Keratinocyte (primary cell): ENCODE data around the gene USE1. TPM values are rescaled to one million over a fixed set of nuclear protein-coding genes. Genes with fewer than 3 reads are reported as not detected.

Experiments
- DNase-seq: peaks from one replicate; pipeline ENCODE4 v3.0.0-alpha.2; 2011; ENCODE audit warnings: low read depth, missing footprints, low spot score
- FAIRE-seq: peaks from 2 replicates; lab custom pipeline; 2011; peaks lifted over from hg19 to GRCh38; lab: Jason Lieb, UNC
- H2AFZ ChIP-seq: 2 replicates; pipeline ENCODE4 v1.6.0; 2012; ENCODE audit warnings: low read length, control low read depth, inconsistent platforms; ENCODE audit not compliant: control insufficient read depth
- H3K27ac ChIP-seq: 2 replicates; pipeline ENCODE4 v1.5.1; 2011; ENCODE audit warnings: low read length; ENCODE audit not compliant: control insufficient read depth, insufficient read depth
- H3K27me3 ChIP-seq: 3 replicates; pipeline ENCODE4 v1.6.0; 2011; ENCODE audit warnings: low read length; ENCODE audit not compliant: control insufficient read depth, insufficient read depth; ENCODE audit errors: extremely low read depth
- H3K36me3 ChIP-seq, 2 experiments: 2 replicates in 1 of 2; 3 replicates in 1 of 2; pipeline ENCODE4 v1.5.1; 2011; ENCODE audit warnings: low read length in 2 of 2, mild to moderate bottlenecking in 1 of 2; ENCODE audit not compliant: control insufficient read depth in 2 of 2, insufficient read depth in 2 of 2; ENCODE audit errors: extremely low read depth in 1 of 2
- H3K4me1 ChIP-seq: 3 replicates; pipeline ENCODE4 v1.5.1; 2011; ENCODE audit warnings: low read length; ENCODE audit not compliant: control insufficient read depth, insufficient read depth; ENCODE audit errors: extremely low read depth
- H3K4me2 ChIP-seq: 3 replicates; pipeline ENCODE4 v1.6.0; 2011; ENCODE audit warnings: low read depth, low read length; ENCODE audit not compliant: control insufficient read depth, insufficient read depth; ENCODE audit errors: extremely low read depth
- H3K4me3 ChIP-seq, 3 experiments: fragments of 200-600 bp in 1 of 3; sonication (generic) in 1 of 3; 2 replicates in 2 of 3; 3 replicates in 1 of 3; pipeline ENCODE4 v1.5.1; 2011 to 2016; ENCODE audit warnings: low read length in 3 of 3, mild to moderate bottlenecking in 3 of 3, control low read depth in 2 of 3, inconsistent platforms in 1 of 3, low read depth in 1 of 3, mixed read lengths in 1 of 3, mixed run types in 1 of 3, moderate library complexity in 1 of 3; ENCODE audit not compliant: control insufficient read depth in 2 of 3, insufficient read depth in 2 of 3; ENCODE audit errors: extremely low read depth in 1 of 3
- H3K79me2 ChIP-seq: 2 replicates; pipeline ENCODE4 v1.6.0; 2012; ENCODE audit warnings: low read length; ENCODE audit not compliant: control insufficient read depth, insufficient read depth
- H3K9ac ChIP-seq: 3 replicates; pipeline ENCODE4 v1.6.0; 2011; ENCODE audit warnings: low read length; ENCODE audit not compliant: control insufficient read depth, insufficient read depth; ENCODE audit errors: extremely low read depth
- H3K9me1 ChIP-seq: 3 replicates; pipeline ENCODE4 v1.6.0; 2011; ENCODE audit warnings: low read length; ENCODE audit not compliant: control insufficient read depth, insufficient read depth; ENCODE audit errors: extremely low read depth
- H3K9me3 ChIP-seq: 2 replicates; pipeline ENCODE4 v1.5.1; 2012; ENCODE audit warnings: low read depth, low read length; ENCODE audit not compliant: control insufficient read depth
- H4K20me1 ChIP-seq: 3 replicates; pipeline ENCODE4 v1.6.0; 2011; ENCODE audit warnings: low read length; ENCODE audit not compliant: control insufficient read depth, insufficient read depth; ENCODE audit errors: extremely low read depth
- EZH2 ChIP-seq: IDR thresholded peaks from one replicate; pipeline ENCODE4 v1.6.1; 2012; ENCODE audit warnings: inconsistent platforms, mild to moderate bottlenecking, low read length, moderate library complexity
- dilution Hi-C: fragments of 300-500 bp; cut with MboI; formaldehyde crosslinking; loops from one replicate; pipeline ENCODE4 v1.7.0; 2020; ENCODE audit warnings: low sequenced_read_pairs; ENCODE audit not compliant: extremely low pct_ligation_motif_present
- polyA plus RNA-seq, 5 experiments: library from polyadenylated mRNA; depleted of rRNA in 3 of 5; stranded (reverse) in 3 of 5; stranded (forward) in 1 of 5; unstranded in 1 of 5; fragments of >200 nt; gene quantifications; 1 replicate in 1 of 5; 2 replicates in 3 of 5; 3 replicates in 1 of 5; pipeline versions ENCODE4 v1.2.1 to v1.2.3, GENCODE V29; 2011 to 2012; ENCODE audit warnings: missing spikeins in 2 of 5, low read depth in 1 of 5, low replicate concordance in 1 of 5
- TF ChIP-seq, protein P1 (sequence below), 3 experiments: IDR thresholded peaks in 1 of 3; conservative IDR thresholded peaks in 1 of 3; optimal IDR thresholded peaks in 1 of 3; 2 replicates in 2 of 3; 3 replicates in 1 of 3; pipeline versions ENCODE3 to v1.5.1; 2011; ENCODE audit warnings: low read length in 3 of 3, mild to moderate bottlenecking in 3 of 3, moderate library complexity in 2 of 3, control low read depth in 1 of 3, inconsistent platforms in 1 of 3; ENCODE audit not compliant: insufficient read depth in 2 of 3; ENCODE audit errors: extremely low read depth in 1 of 3

The USE1 gene
- polyA plus RNA-seq, 1 donor (not counting 4 experiments of a cell fraction or from before 2014, with no cell fraction given), result 18.0 TPM

DNA sequence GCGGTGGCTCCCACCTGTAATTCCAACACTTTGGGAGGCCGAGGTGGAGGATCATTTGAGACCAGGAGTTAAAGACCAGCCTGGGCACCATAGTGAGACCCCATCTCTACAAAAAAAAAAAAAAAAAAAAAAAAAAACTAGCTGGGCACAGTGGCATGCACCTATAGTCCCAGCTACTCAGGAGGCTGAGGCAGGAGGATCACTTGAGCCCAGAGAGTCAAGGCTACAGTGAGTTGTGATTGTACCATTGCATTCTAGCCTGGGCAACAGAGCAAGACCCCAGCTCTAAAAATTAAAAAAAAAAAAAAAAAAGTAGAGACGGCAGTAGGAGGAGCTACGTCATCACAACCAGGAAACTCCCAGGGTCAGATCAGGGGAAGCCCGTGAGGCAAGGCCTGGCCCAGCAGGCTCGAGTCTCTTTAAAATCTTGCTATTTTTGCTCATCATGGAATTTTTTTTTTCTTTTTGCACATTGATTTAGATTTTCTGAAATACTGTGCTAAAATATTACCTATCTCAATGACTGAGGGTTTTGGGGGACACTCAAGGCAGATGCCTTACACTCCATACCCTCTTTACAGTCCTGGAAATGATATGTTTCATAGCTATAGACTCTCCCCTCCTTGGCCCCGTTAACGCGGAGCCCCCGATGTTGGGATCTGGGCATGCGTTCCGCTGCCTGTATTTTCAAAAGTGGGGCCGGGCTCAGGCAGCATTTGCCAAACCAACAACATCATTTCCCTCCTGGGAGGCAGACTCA is 44.4 kb upstream of the USE1 start:
- no peak for DNase-seq
- FAIRE-seq, result no peak

DNA sequence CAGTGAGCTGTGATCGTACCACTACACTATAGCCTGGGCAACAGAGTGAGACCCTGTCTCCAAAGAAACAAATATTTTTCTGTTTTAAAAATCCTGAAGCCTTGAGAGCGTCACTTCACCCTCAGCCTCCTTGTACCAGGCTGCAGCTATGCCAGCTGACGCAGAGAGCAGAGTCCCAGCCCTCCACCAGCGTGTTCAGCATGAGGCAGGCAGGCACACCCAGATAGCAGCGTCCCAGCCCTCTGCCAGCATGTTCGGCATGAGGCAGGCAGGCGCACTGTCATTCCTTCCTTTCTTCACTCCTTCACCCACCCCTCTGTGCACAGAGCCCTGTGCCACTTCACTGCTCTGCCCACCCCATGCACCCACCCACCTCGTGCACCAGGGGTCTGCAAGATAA is 43.3 kb upstream of the USE1 start:
- no peak for FAIRE-seq
- dilution Hi-C loops, result no loop called here

More for the DNA sequence above, 44.4 kb upstream of the USE1 start:
- H3K4me2 ChIP-seq, result no peak overlapping the region
- no peak for TF ChIP-seq EZH2
- TF ChIP-seq, protein P1, sequence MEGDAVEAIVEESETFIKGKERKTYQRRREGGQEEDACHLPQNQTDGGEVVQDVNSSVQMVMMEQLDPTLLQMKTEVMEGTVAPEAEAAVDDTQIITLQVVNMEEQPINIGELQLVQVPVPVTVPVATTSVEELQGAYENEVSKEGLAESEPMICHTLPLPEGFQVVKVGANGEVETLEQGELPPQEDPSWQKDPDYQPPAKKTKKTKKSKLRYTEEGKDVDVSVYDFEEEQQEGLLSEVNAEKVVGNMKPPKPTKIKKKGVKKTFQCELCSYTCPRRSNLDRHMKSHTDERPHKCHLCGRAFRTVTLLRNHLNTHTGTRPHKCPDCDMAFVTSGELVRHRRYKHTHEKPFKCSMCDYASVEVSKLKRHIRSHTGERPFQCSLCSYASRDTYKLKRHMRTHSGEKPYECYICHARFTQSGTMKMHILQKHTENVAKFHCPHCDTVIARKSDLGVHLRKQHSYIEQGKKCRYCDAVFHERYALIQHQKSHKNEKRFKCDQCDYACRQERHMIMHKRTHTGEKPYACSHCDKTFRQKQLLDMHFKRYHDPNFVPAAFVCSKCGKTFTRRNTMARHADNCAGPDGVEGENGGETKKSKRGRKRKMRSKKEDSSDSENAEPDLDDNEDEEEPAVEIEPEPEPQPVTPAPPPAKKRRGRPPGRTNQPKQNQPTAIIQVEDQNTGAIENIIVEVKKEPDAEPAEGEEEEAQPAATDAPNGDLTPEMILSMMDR (optimal IDR thresholded peaks at IDR 0.05 in 1 of 3, IDR thresholded peaks at IDR 0.05 in 1 of 3, conservative IDR thresholded peaks at IDR 0.05 in 1 of 3; ENCODE audit: extremely low read depth in 1 of 3, insufficient read depth in 2 of 3, low read length in 3 of 3), result no peak
- peaks cover 25 to 33% of the 10 kb centered on the region in 2 experiments for H3K36me3 ChIP-seq
- dilution Hi-C loops, result no loop called here
- H3K9me3 ChIP-seq, result no peaks in the 10 kb centered on the region
- H3K27me3 ChIP-seq, result no peaks in the 10 kb centered on the region
- H3K9me1 ChIP-seq, result no peaks in the 10 kb centered on the region
- H3K4me1 ChIP-seq, result peaks cover 3% of the 10 kb centered on the region
- H2AFZ ChIP-seq, result no peak overlapping the region
- H3K79me2 ChIP-seq, result no peaks in the 10 kb centered on the region
- H3K27ac ChIP-seq, result no peak overlapping the region
- H3K4me3 ChIP-seq, result no peak overlapping the region
- H4K20me1 ChIP-seq, result no peaks in the 10 kb centered on the region
- no peak overlapping the region for H3K9ac ChIP-seq

More for the DNA sequence above, 43.3 kb upstream of the USE1 start:
- Histone ChIP-seq H4K20me1 (no peaks in the 10 kb centered on the region), H3K4me2 (no peak overlapping the region), H3K9ac (no peak overlapping the region), H3K27ac (no peak overlapping the region), H3K27me3 (no peaks in the 10 kb centered on the region), H3K4me1 (peaks cover 3% of the 10 kb centered on the region), H3K9me1 (no peaks in the 10 kb centered on the region), H3K79me2 (no peaks in the 10 kb centered on the region), H3K36me3 (peaks cover 23 to 33% of the 10 kb centered on the region in 2 experiments), H3K9me3 (no peaks in the 10 kb centered on the region), H3K4me3 (no peak overlapping the region), H2AFZ (no peak overlapping the region)
- TF ChIP-seq, protein P1 (optimal IDR thresholded peaks at IDR 0.05 in 1 of 3, IDR thresholded peaks at IDR 0.05 in 1 of 3, conservative IDR thresholded peaks at IDR 0.05 in 1 of 3; ENCODE audit: extremely low read depth in 1 of 3, insufficient read depth in 2 of 3, low read length in 3 of 3), result no peak
- TF ChIP-seq EZH2, result no peak
- no peak for DNase-seq
